RWPE1 (cell line): ENCODE measurements around the gene MYMK.

Experiments used
- CTCF ChIA-PET: fragments of 350-600 bp; sonication (Branson Sonifier 250); formaldehyde crosslinking; extraction: SDS; loops from one replicate; lab custom pipeline; 2021; lab: Yijun Ruan, JAX
- POLR2A ChIA-PET: fragments of 400-600 bp; formaldehyde crosslinking; extraction: SDS; loops from one replicate; lab custom pipeline; 2020; ENCODE audit warnings: antibody characterized with exemption; ENCODE audit not compliant: low non-redundant PET; lab: Yijun Ruan, JAX
- DNase-seq: peaks from one replicate; pipeline ENCODE4 v3.0.0; 2012; ENCODE audit warnings: low spot score
- H3K27ac ChIP-seq: fragments of 450-650 bp; 2 replicates; pipeline ENCODE4 v1.5.1; 2017
- TF ChIP-seq, protein P1 (sequence below): fragments of 450-650 bp; conservative IDR thresholded peaks from 2 replicates; pipeline ENCODE4 v1.5.1; 2017; ENCODE audit warnings: low read depth, mild to moderate bottlenecking

The MYMK gene

DNA sequence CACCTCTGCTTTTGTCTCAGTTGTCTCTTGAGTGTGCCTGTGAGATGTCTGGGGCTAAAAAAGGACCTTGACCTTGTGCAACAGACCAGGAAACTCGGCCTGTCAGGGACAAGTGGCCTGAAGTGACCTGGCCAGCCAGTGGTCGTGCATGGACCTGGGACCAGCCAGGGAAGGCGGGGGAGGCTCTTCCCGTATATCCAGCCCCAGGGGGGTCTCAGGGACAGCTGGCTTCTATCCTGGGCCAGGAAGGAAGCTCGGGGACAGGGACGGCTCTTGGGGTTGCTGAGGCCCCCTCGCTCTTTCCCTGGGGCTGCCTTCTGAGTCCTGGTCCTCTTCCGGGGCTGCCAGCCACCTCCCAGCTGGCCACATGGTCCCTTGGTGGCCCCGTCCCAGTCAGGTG lies 6.5 kb upstream of the MYMK start:
- ChIA-PET POLR2A (no interaction called here), CTCF (interaction anchor here (0.7 to 0.8 kb wide), 2 partner anchors 76 to 198 kb away, joined by 3 to 4 read pairs; no protein-coding TSS in a partner anchor)
- no peak for DNase-seq
- no peak overlapping the region for H3K27ac ChIP-seq
- TF ChIP-seq, protein P1, sequence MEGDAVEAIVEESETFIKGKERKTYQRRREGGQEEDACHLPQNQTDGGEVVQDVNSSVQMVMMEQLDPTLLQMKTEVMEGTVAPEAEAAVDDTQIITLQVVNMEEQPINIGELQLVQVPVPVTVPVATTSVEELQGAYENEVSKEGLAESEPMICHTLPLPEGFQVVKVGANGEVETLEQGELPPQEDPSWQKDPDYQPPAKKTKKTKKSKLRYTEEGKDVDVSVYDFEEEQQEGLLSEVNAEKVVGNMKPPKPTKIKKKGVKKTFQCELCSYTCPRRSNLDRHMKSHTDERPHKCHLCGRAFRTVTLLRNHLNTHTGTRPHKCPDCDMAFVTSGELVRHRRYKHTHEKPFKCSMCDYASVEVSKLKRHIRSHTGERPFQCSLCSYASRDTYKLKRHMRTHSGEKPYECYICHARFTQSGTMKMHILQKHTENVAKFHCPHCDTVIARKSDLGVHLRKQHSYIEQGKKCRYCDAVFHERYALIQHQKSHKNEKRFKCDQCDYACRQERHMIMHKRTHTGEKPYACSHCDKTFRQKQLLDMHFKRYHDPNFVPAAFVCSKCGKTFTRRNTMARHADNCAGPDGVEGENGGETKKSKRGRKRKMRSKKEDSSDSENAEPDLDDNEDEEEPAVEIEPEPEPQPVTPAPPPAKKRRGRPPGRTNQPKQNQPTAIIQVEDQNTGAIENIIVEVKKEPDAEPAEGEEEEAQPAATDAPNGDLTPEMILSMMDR, result no peak

DNA sequence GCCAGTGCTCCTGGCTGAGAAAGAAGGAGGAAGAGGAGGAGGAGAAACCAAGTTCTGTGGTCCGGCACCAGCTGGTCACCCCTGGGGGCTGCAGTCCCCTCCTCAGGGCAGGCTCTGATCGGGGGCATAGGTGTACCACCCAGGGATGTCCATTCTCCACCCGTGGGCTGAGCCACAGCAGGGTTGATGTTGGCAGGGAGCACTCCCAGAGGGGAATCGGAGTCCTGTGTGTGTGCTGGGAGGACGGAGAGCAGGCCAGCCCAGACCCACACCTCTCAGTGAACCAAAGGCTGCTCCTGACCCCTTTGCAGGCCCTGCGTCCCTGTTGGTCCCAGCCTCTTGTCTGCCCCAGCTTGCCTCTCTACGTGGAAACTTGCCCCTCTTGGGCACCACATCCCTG lies 5.1 kb upstream of the MYMK start:
- POLR2A ChIA-PET, result no interaction called here
- DNase-seq, result no peak
- CTCF ChIA-PET, result interaction anchor here (0.7 kb wide), 1 partner anchor 107 kb away, joined by 3 read pairs; the partner anchor contains the start of gene DBH

DNA sequence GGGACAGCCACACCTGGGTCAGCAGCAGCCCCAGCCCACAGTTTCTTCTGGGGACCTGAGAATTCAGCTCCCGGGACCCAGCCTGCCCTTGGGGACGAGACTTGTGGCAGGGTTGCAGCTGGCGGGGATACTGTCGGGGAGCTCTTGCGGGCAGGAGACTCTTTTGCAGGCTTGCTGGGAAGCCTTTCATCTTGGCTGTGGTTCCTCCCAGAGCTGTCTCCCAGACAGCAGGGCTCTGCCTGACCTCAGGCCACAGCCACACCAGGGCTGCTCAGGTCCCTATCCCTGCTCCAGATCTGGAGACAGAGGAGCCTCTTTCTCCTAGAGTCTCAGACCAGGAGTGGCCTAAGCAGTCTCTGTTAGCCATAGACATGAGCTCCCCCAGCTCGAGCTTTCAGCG lies 4.7 kb upstream of the MYMK start:
- H3K27ac ChIP-seq, result no peak overlapping the region
- TF ChIP-seq, protein P1, result no peak
- ChIA-PET CTCF (interaction anchor here (0.6 to 1.0 kb wide), 2 partner anchors 186 to 214 kb away, joined by 4 read pairs; no protein-coding TSS in a partner anchor), POLR2A (no interaction called here)
- DNase-seq, result no peak

More for the DNA sequence above, 5.1 kb upstream of the MYMK start:
- no peak overlapping the region for H3K27ac ChIP-seq
- TF ChIP-seq, protein P1, result no peak

DNA sequence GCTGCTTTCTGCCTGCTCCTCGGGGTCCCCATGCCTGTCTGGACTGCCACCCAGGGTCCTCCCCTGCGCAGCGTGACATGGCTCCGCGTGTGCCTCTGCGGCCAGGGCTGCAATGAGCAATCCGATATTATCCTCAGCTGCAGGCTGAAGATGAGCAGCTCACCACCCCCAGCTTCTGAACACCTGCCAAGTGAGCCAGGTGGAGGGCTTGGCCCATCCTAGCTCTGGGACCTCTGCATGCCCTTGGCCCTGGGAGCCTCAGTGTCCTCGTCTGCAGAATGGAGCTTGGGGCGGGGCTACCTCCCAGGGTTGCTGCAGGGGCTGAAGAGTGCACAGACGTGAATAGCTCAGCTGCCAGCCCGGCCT lies 4.1 kb upstream of the MYMK start:
- ChIA-PET CTCF (interaction anchor here (0.6 to 1.0 kb wide), 2 partner anchors 187 to 214 kb away, joined by 4 read pairs; no protein-coding TSS in a partner anchor), POLR2A (no interaction called here)
- H3K27ac ChIP-seq, result no peak overlapping the region
- DNase-seq, result no peak
- TF ChIP-seq, protein P1, result no peak

DNA sequence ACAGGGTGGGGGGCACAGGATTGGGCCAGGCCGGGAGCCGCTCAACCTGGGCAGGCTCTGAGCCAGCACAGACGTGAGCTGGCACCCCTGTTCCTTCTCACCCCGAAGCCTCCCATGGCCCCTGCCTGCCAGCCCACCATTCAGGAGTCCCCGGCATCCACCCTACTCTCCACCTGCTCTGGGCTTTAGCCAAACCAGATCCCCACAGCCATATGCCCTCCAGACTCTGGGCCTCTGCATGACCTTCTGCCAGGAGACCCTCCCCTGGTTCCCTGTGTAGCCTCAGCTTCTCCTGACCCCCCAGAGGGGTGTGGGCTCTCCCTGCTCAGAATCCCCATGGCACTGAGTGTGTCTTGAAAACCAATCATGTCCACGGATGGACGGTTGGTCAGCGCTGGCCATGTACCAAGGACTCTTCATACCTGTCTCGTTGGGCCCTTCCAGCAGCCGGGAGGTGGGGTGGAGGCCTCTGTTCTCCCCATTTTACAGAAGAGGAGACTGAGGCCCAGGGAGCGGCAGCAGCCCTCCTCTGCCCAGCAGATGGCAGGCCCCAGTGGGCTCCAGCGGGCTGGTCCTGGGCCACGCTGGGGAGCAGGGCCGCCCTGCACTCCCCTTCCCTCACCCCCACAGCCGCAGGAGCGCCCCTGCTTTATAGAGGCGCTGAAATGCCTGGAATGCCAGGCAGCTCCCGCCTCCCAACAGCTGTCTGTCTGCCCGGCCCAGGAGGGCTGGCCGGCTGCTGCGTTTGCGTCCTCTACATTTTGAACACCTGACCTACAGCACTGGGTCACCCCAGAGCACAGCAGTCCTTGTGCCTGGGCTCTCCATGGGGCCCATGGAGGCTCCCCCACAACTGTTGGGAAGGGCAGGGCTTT lies 3.5 kb upstream of the MYMK start:
- DNase-seq, result no peak
- POLR2A ChIA-PET, result no interaction called here
- CTCF ChIA-PET, result interaction anchor here (1.0 kb wide), 1 partner anchor 215 kb away, joined by 4 read pairs; no protein-coding TSS in a partner anchor
- TF ChIP-seq, protein P1, result no peak
- H3K27ac ChIP-seq, result no peak overlapping the region

DNA sequence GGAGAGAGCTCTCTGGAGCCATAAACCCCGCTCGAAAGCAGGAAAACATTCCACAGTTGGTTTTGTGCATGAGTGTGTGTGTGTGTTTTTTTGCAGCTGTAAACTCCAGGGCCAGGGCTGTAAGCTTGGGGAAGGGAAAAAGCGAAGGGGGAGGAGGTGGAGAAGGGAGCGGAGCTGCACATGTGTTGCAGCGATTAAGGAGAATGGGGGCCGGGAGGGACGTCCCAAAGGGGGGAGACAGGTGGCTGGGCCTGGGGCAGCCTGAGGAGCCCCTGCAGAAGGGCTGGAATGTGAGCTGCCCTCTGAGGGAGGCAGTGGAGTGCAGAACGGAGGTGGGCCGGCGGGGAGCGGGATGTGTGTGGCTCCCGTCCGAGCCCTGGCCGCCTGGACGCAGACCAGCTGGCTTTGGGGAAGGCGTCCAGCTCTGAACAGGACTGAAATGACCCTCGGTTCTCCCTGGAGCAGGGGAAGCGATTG lies 2.7 kb upstream of the MYMK start:
- no peak overlapping the region for H3K27ac ChIP-seq
- no peak for DNase-seq
- CTCF ChIA-PET, result interaction anchor here (0.6 kb wide), 1 partner anchor 63 kb away, joined by 3 read pairs; no protein-coding TSS in a partner anchor
- TF ChIP-seq, protein P1, result no peak
- POLR2A ChIA-PET, result no interaction called here
